Chondrocyte (in vitro differentiated cells): ENCODE results near the gene KMT5C. TPM values are rescaled to one million over a fixed set of nuclear protein-coding genes. Genes with fewer than 3 reads are reported as not detected.
A peak's percentile ranks its signal among the peaks of the same experiment; 100 is the strongest.

Source experiments
- DNase-seq: peaks from one replicate; pipeline ENCODE4 v3.0.0; 2021; ENCODE audit warnings: mixed read lengths, low spot score
- H3K27ac Mint-ChIP-seq: one replicate; pipeline ENCODE4 v1.8.0; 2021; ENCODE audit warnings: mild to moderate bottlenecking, moderate library complexity, mixed read lengths; ENCODE audit not compliant: unreplicated experiment
- H3K27me3 Mint-ChIP-seq: 2 replicates; pipeline ENCODE4 v1.8.0; 2021; ENCODE audit warnings: low read depth, mixed read lengths
- H3K36me3 Mint-ChIP-seq: 2 replicates; pipeline ENCODE4 v1.8.0; 2021; ENCODE audit warnings: low read depth, mixed read lengths
- H3K4me1 Mint-ChIP-seq: 2 replicates; pipeline ENCODE4 v1.8.0; 2021; ENCODE audit warnings: low read depth, mild to moderate bottlenecking, mixed read lengths
- H3K4me3 Mint-ChIP-seq: one replicate; pipeline ENCODE4 v1.8.0; 2021; ENCODE audit warnings: mild to moderate bottlenecking, moderate library complexity, mixed read lengths; ENCODE audit not compliant: unreplicated experiment
- H3K9me3 Mint-ChIP-seq: 2 replicates; pipeline ENCODE4 v1.8.0; 2021; ENCODE audit warnings: low read depth, mixed read lengths
- CTCF ChIP-seq: fragments of 200-600 bp; sonication (generic); IDR thresholded peaks from 2 replicates; pipeline ENCODE4 v1.5.0; 2021; ENCODE audit warnings: antibody characterized with exemption, mild to moderate bottlenecking, moderate library complexity
- total RNA-seq: library from RNA; stranded (reverse); gene quantifications from 3 replicates; pipeline ENCODE4 v1.2.1, GENCODE V29; 2021

Gene KMT5C
- total RNA-seq, 1 donor from 2014 or later = 9.5 TPM

GRCh38 chr19:55365245-55365644 is 25.6 kb downstream of the KMT5C start:
- Mint-ChIP-seq H3K27ac (no peak overlapping the region), H3K4me3 (no peak overlapping the region), H3K9me3 (no peaks in the 10 kb centered on the region)

GRCh38 chr19:55365964-55366363 is 26.3 kb downstream of the KMT5C start:
- Mint-ChIP-seq H3K4me3 (no peak overlapping the region), H3K27me3 (no peaks in the 10 kb centered on the region), H3K27ac (no peak overlapping the region), H3K4me1 (peaks cover 23% of the 10 kb centered on the region), H3K36me3 (no peaks in the 10 kb centered on the region), H3K9me3 (no peaks in the 10 kb centered on the region)
- DNase-seq = no peak
- no peak for TF ChIP-seq CTCF

More at GRCh38 chr19:55365245-55365644, 25.6 kb downstream of the KMT5C start:
- no peak for TF ChIP-seq CTCF
- Mint-ChIP-seq H3K36me3 (no peaks in the 10 kb centered on the region), H3K4me1 (peaks cover 16% of the 10 kb centered on the region), H3K27me3 (no peaks in the 10 kb centered on the region)
- no peak for DNase-seq

- Mint-ChIP-seq H3K27me3 (no peaks in the 10 kb centered on the region), H3K4me1 (peaks cover 24% of the 10 kb centered on the region), H3K27ac (no peak overlapping the region), H3K9me3 (no peaks in the 10 kb centered on the region), H3K4me3 (no peak overlapping the region), H3K36me3 (no peaks in the 10 kb centered on the region)
- DNase-seq = no peak
- TF ChIP-seq CTCF = no peak
These were observed 27.1 kb downstream of the KMT5C start for GRCh38 chr19:55366790-55367189.

GRCh38 chr19:55368106-55368505 is 28.4 kb downstream of the KMT5C start:
- no peaks in the 10 kb centered on the region for H3K36me3 Mint-ChIP-seq
- no peak for TF ChIP-seq CTCF
- H3K4me1 Mint-ChIP-seq = peaks cover 28% of the 10 kb centered on the region
- DNase-seq = no peak
- no peaks in the 10 kb centered on the region for H3K9me3 Mint-ChIP-seq
- no peak overlapping the region for H3K4me3 Mint-ChIP-seq
- H3K27ac Mint-ChIP-seq = no peak overlapping the region
- H3K27me3 Mint-ChIP-seq = no peaks in the 10 kb centered on the region

GRCh38 chr19:55368701-55369563 is 29.3 kb downstream of the KMT5C start:
- TF ChIP-seq CTCF = no peak
- no peaks in the 10 kb centered on the region for H3K27me3 Mint-ChIP-seq
- no peaks in the 10 kb centered on the region for H3K36me3 Mint-ChIP-seq
- no peak for DNase-seq
- H3K27ac Mint-ChIP-seq = peak overlapping the region; percentile 45
- H3K4me3 Mint-ChIP-seq = peak overlapping the region; percentile 33
- peaks cover 29% of the 10 kb centered on the region for H3K4me1 Mint-ChIP-seq
- H3K9me3 Mint-ChIP-seq = no peaks in the 10 kb centered on the region
